K562 treated with DMSO at 1 percent for 24 hours (cell line): ENCODE measurements around the gene IPPK. TPM values are rescaled to one million over a fixed set of nuclear protein-coding genes. Genes with fewer than 3 reads are reported as not detected.

Experiments used
- total RNA-seq: library from RNA; unstranded; fragments of 300-600 nt; gene quantifications from 2 replicates; pipeline ENCODE4 v1.2.3, GENCODE V29; 2022; ENCODE audit warnings: low read depth; ENCODE audit not compliant: insufficient read depth

IPPK gene, protein sequence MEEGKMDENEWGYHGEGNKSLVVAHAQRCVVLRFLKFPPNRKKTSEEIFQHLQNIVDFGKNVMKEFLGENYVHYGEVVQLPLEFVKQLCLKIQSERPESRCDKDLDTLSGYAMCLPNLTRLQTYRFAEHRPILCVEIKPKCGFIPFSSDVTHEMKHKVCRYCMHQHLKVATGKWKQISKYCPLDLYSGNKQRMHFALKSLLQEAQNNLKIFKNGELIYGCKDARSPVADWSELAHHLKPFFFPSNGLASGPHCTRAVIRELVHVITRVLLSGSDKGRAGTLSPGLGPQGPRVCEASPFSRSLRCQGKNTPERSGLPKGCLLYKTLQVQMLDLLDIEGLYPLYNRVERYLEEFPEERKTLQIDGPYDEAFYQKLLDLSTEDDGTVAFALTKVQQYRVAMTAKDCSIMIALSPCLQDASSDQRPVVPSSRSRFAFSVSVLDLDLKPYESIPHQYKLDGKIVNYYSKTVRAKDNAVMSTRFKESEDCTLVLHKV
- total RNA-seq: 6.5 and 7.3 TPM in 2 replicates

DNA sequence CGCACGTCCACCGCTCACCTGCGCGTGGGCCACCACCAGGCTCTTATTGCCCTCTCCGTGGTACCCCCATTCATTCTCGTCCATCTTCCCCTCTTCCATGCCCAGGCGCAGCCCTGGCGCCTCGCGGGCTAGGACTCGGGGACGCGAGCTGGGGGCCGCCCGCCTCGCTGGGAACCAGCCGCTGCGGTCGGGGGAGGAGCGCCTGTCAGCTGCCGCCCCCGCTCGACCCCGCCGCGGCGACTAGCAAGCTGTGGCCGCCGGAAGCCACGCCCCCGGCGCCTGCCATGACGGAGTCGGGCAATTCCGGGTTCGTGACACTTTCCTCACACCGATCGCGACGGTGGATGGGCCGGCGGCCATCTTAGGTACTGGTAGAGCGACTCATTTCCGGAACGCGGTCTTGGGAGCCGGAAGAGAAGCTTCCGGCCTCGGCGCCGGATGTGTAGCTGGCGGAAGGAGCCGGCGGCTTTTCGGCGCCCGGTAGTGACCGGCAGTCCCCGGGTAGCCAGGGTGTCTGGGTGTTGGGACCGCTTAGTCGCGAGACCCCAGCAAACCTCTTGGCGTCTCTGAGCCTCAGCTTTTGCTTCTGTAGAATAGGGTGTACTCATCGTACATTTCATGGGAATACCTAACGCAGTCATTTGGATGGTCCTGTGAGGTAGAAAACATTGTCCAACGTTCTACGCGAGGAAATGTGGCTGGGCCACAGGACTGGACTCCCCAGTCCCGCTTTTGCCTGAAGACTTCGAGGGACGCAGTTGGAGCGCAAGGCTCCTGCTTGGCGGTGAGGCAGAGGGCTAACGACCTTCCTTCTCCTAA lies at the start of gene IPPK:
Gene IPPK (minus strand): TSS at position 242 of the 819 bp plus-strand sequence. CDS start 143 bp downstream, at position 99.

Other genes with a start within 250 kb of the IPPK start
- gene OMD, start 245.7 kb downstream of the IPPK start, total RNA-seq: not detected in 2 replicates
- not detected in 2 replicates for gene ASPN, start 187.6 kb downstream of the IPPK start, total RNA-seq
- not detected in 2 replicates for gene ECM2, start 134.1 kb downstream of the IPPK start, total RNA-seq
- 20.9 and 21.5 TPM in 2 replicates for gene BICD2, start 94.7 kb upstream of the IPPK start, total RNA-seq
- 0.52 and 0.94 TPM in 2 replicates for gene ZNF484, start 207.9 kb upstream of the IPPK start, total RNA-seq